Fibroblast of pulmonary artery (primary cell): ENCODE data around the gene MMP19.
A peak's percentile ranks its signal among the peaks of the same experiment; 100 is the strongest.

Source experiments
- DNase-seq: peaks from one replicate; pipeline ENCODE4 v3.0.0-alpha.2; 2010; ENCODE audit warnings: low read depth
- H3K4me3 ChIP-seq: replicated peaks from 2 replicates; pipeline ENCODE4 v1.5.1; 2011; ENCODE audit warnings: low read depth, mild to moderate bottlenecking, control low read depth, low read length, moderate library complexity
- CTCF ChIP-seq: IDR thresholded peaks from 2 replicates; pipeline ENCODE4 v1.5.1; 2011; ENCODE audit warnings: mild to moderate bottlenecking, control low read depth, low read length, inconsistent platforms; ENCODE audit errors: missing control alignments

Gene MMP19

GRCh38 chr12:55850401-55850800 lies 7.7 kb upstream of the MMP19 start:
- TF ChIP-seq CTCF: no peak
- no peak for DNase-seq
- H3K4me3 ChIP-seq: no peak overlapping the region

- DNase-seq: no peak
- no peak for TF ChIP-seq CTCF
Measured at GRCh38 chr12:55849616-55850343, 7.0 kb upstream of the MMP19 start.

GRCh38 chr12:55847603-55848291 lies 5.0 kb upstream of the MMP19 start:
- TF ChIP-seq CTCF: no peak
- peak; percentile 100 for DNase-seq
- peak overlapping the region; percentile 17 for H3K4me3 ChIP-seq

More at GRCh38 chr12:55849616-55850343, 7.0 kb upstream of the MMP19 start:
- no peak overlapping the region for H3K4me3 ChIP-seq

GRCh38 chr12:55847033-55847432 lies 4.3 kb upstream of the MMP19 start:
- no peak overlapping the region for H3K4me3 ChIP-seq
- TF ChIP-seq CTCF: no peak
- peak; percentile 78 for DNase-seq

GRCh38 chr12:55845785-55846496 lies 3.2 kb upstream of the MMP19 start:
- TF ChIP-seq CTCF: no peak
- H3K4me3 ChIP-seq: no peak overlapping the region
- no peak for DNase-seq

- TF ChIP-seq CTCF: no peak
- DNase-seq: no peak
- H3K4me3 ChIP-seq: no peak overlapping the region
Measured at GRCh38 chr12:55845361-55845760, 2.6 kb upstream of the MMP19 start.
